HG03060 (cell line): Measurements from ENCODE around the gene PSD4.

Experiments
- ATAC-seq: cut with Tn5 transposase; IDR thresholded peaks from one replicate; pipeline ENCODE4 v1.9.1; 2021; ENCODE audit warnings: low read depth, moderate number of reproducible peaks; ENCODE audit not compliant: unreplicated experiment

Gene PSD4

GRCh38 chr2:113234721-113235346 lies 61.1 kb downstream of the PSD4 start:
- no peak for ATAC-seq

GRCh38 chr2:113235347-113236226 lies 61.8 kb downstream of the PSD4 start:
- ATAC-seq, result peak; percentile 80

GRCh38 chr2:113236367-113237159 lies 62.8 kb downstream of the PSD4 start:
- ATAC-seq, result no peak

- no peak for ATAC-seq
Observed at GRCh38 chr2:113237604-113238160, 63.9 kb downstream of the PSD4 start.

- ATAC-seq, result no peak
Observed at GRCh38 chr2:113238871-113239839, 65.4 kb downstream of the PSD4 start.

- no peak for ATAC-seq
Observed at GRCh38 chr2:113240150-113240914, 66.6 kb downstream of the PSD4 start.

- ATAC-seq, result no peak
Observed at GRCh38 chr2:113240915-113241911, 67.4 kb downstream of the PSD4 start.

- ATAC-seq, result no peak
Observed at GRCh38 chr2:113242327-113242726, 68.6 kb downstream of the PSD4 start.

GRCh38 chr2:113245276-113245711 lies 71.5 kb downstream of the PSD4 start:
- no peak for ATAC-seq

GRCh38 chr2:113246606-113247005 lies 72.8 kb downstream of the PSD4 start:
- no peak for ATAC-seq

- ATAC-seq, result no peak
Observed at GRCh38 chr2:113248997-113249770, 75.4 kb downstream of the PSD4 start.

- ATAC-seq, result no peak
Observed at GRCh38 chr2:113251118-113251517, 77.3 kb downstream of the PSD4 start.

GRCh38 chr2:113252047-113252590 lies 78.3 kb downstream of the PSD4 start:
- no peak for ATAC-seq

- no peak for ATAC-seq
Observed at GRCh38 chr2:113253453-113253852, 79.7 kb downstream of the PSD4 start.

GRCh38 chr2:113255140-113256070 lies 81.6 kb downstream of the PSD4 start:
- no peak for ATAC-seq
